Endometrial microvascular endothelial cells (primary cell): ENCODE measurements around the gene SPDYE6. TPM values are rescaled to one million over a fixed set of nuclear protein-coding genes. Genes with fewer than 3 reads are reported as not detected.
"Not testable (repeated sequence)": the region's sequence is repeated elsewhere in the genome, so short reads cannot be mapped to it uniquely, and the experiment has no call there.

Experiments
- in situ Hi-C: cut with HindIII; loops from 2 replicates; pipeline ENCODE4 v1.10.0; 2017; ENCODE audit warnings: low sequenced_read_pairs, low pct_unique_long_range_greater_than_20kb; ENCODE audit errors: inconsistent ontology term
- total RNA-seq: library from RNA; depleted of rRNA; stranded (reverse); fragments of >200 nt; gene quantifications from one replicate; pipeline ENCODE4 v1.2.3, GENCODE V29; 2015; ENCODE audit errors: inconsistent ontology term

SPDYE6 gene, protein sequence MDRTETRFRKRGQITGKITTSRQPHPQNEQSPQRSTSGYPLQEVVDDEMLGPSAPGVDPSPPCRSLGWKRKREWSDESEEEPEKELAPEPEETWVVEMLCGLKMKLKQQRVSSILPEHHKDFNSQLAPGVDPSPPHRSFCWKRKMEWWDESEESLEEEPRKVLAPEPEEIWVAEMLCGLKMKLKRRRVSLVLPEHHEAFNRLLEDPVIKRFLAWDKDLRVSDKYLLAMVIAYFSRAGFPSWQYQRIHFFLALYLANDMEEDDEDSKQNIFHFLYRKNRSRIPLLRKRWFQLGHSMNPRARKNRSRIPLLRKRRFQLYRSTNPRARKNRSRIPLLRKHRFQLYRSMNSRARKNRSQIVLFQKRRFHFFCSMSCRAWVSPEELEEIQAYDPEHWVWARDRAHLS
- total RNA-seq, result not detected

DNA sequence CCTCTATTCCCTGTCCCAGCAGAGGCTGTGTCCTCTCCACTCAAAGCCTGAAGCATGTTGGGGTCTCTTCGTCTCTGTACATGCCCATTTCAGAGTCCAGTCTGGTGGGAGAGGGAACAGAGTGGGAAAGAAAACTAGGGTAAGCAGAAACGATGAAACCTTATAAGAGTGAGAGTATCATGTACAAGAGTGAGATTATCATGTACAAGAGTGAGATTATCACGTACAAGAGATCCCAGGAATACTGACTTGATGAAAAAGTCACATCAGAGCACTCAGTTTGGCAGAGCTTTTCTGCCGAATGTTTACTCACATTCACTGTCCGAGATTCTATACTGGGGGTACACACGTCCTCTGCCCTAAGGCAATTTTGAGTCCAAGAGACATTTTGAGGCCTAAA, at the start of gene SPDYE6:
Gene SPDYE6, minus strand, starts transcription at position 101 of the 400 bp plus-strand sequence. CDS start 421 bp downstream, outside the sequence.
- in situ Hi-C loops, result not testable (repeated sequence)

DNA sequence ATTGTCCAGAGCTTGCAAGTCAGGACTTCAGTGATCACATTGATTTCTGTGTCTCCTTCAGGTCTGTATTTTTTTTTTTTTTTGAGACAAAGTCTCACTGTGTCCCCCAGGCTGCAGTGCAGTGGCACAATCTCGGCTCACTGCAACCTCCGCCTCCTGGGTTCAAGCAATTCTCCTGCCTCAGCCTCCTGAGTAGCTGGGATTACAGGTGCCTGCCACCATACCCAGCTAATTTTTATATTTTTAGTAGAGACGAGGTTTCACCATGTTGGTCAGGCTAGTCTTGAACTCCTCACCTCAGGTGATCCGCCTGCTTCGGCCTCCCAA, 48.6 kb upstream of the SPDYE6 start:
- in situ Hi-C loops, result not testable (repeated sequence)

DNA sequence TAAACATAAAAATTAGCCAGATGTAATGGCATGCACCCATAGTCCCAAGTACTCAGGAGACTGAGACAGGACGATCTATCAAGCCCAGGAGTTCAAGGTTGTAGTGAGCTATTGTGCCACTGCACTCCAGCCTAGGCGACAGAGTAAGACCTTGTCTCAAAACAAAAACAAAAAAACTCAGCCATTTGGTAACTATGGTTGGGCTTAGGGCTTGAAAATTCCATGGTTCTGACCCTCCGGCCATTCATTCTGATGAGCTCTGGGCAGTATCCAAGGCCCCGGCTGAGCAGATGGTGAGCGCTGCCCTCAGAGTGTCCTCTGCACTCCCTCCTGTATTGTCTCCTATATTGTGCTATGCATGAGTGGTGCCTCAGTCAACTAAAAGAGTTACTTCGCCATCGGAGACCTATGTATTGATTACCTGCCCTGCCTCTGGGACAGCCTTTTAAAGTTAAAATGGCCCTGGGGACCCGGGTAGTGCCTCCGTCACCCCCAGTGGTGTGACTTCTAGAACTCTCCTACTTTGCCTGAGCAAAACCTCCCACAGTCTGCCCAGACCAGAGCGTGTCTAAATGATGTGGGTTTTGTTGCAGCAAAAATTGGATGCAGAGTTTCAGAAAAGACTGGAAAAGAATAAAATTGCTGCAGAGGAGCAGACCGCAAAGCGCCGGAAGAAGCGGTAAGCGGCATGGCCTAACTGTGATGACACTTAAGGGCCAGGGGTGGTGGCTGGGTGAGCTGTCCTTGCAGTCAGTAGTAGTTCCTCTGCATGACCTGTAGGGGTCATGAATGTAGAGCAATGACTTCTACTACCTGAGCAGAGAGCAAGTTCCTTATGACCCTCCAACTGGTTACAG, 48.0 kb upstream of the SPDYE6 start:
- in situ Hi-C loops, result no loop called here

DNA sequence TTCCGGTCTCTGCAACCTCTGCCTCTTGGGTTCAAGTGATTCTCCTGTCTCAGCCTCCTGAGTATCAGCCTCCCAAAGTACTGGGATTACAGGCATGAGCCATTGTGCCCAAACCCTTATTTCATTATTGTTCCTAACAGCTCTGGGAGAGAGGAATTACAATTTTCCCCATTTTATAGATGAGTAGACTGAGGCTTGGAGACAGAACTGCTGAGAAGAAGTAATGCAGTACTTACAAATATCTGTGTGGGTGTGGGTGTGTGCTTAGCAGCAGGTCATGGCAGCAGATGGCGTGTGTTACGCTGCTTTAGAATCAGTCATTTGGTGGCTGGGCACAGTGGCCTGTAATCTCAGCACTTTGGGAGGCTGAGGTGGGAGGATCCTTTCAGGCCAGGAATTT, 47.3 kb upstream of the SPDYE6 start:
- in situ Hi-C loops, result no loop called here

DNA sequence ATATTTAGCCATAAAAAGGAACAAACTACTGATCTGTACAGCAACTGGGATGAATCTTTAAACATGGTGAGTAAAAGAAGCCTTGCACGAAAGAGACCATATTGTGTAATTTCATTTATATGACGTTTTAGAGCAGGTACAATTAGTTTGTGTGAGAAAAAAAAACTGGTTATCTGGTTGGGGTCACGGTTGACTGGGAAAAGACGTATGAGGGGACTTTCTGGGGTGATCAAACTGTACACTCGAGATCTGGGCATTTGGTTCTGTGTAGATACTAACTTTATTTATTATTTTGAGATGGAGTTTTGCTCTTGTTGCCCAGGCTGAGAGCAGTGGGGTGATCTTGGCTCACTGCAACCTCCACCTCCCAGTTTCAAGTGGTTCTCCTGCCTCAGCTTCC, 44.1 kb upstream of the SPDYE6 start:
- in situ Hi-C loops, result no loop called here

DNA sequence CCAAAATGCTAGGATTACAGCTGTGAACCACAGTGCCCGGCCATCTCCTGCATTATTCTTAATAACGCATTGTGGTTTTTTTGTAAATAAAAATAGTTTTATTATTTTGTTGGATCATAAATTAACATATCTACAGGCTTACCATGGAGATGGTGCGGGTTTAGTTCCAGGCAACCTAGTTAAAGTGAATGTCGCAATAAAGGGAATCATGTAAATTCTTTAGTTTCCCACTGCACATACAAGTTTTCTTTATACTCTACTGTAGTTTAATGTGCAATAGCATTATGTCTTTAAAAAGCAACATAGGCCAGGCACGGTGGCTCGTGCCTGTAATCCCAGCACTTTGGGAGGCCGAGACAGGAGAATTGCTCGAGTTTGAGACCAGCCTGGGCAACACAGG, 42.3 kb upstream of the SPDYE6 start:
- in situ Hi-C loops, result no loop called here

DNA sequence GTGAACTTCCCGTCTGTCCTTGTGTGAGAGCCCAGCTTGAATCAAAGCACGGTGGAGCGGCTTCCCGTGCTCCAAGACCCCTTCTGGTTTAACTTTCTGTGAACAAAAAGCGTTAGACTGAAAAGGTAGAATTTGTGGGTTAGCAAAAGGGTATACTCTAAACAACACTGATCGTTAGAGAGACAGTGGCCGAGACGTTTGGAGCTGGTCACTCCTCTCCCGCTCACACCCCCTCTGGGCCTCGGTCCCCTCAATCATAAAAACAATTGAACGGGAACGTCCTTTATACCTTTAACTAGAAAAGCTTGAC, 40.4 kb upstream of the SPDYE6 start:
- in situ Hi-C loops, result no loop called here

DNA sequence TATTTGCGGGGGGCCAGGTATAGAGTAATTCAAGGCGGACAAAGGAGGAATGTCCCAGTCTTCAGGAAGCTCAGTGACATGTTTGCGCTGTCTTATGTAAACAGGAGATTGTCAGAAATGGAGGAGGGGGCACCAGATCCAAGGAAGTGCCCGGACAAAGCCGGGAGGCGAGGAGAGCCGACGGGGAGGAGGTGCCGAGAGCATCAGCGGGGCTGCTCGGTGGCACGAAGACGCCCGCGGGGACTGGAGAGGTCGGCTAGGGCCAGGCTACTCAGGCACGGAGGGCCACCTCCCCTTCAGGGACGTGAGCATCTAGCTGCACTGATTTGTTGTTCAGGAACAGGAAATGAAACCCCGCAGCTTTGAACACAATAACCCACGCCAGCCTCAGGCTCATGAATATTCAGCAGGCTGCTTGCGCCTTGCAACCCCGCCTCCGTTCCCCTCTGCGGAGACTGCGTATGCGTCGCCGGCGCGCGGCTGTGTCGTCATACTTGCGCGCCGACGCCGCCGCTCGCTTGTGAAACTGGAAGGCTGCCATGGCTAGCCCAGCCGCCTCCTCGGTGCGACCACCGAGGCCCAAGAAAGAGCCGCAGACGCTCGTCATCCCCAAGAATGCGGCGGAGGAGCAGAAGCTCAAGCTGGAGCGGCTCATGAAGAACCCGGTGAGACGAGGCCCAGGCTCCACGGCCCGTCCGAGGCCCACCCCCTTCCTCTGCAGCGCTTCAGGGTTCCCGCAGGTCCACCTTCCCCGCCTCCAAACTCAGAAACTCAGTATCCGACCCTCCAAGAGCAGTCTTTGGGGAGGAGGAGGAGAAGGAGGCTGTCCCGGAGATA, 39.8 kb upstream of the SPDYE6 start, which contains the start of gene PRKRIP1:
Gene PRKRIP1, plus strand, starts transcription at position 491 of the 837 bp plus-strand sequence. Its CDS starts 49 bp downstream, at position 540.
- in situ Hi-C loops, result no loop called here

DNA sequence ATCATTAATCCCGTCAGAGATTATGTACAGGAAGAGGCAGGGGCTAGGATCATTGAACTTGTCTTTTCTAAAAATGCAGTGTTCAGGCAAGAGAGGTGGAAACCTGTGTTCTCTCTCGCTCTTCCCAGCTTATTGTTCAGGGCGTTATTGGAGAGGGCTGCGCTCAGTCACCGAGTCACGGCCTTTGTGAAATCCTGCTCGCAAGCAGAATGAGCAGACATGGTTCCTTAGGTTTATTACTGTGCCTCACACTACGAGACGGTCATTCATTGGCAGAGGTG, 39.3 kb upstream of the SPDYE6 start:
- in situ Hi-C loops, result no loop called here

DNA sequence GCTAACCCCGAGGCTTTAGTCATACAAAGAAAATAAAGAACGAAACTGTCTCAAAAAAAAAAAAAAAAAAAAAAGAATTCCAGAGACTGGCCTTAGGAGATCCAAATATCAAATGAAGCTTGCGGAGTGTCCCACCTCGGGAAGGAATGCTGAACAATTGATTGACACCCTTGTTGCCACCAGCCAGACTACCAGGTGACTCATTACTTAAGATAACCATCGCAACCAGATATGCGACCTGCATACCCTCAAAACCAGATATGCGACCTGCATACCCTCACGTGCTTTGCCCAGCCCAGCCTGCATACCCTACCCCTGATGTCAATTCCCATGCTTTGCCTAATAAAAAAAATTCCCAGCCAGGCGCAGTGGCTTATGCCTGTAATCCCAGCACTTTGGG, 37.2 kb upstream of the SPDYE6 start:
- in situ Hi-C loops, result no loop called here

DNA sequence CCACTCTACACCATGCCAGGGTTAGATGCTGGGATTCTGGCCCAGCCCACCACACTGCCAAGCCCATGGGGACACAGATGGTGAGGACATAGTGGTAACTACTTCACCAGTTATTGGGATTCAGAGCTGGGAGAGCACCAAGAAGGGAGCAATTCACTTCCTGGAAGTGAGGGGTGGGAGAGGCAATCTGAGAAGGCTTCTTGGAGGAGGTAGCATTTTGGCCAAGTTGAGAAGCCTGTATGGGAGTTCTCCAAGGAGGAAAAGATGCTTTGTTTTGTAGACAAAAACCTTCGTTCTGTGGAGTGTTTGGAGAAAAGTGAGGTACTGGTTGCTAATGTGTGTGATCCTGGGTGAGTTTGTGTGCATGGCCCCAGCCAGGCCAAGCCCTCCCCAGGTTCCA, 36.1 kb upstream of the SPDYE6 start:
- in situ Hi-C loops, result no loop called here

DNA sequence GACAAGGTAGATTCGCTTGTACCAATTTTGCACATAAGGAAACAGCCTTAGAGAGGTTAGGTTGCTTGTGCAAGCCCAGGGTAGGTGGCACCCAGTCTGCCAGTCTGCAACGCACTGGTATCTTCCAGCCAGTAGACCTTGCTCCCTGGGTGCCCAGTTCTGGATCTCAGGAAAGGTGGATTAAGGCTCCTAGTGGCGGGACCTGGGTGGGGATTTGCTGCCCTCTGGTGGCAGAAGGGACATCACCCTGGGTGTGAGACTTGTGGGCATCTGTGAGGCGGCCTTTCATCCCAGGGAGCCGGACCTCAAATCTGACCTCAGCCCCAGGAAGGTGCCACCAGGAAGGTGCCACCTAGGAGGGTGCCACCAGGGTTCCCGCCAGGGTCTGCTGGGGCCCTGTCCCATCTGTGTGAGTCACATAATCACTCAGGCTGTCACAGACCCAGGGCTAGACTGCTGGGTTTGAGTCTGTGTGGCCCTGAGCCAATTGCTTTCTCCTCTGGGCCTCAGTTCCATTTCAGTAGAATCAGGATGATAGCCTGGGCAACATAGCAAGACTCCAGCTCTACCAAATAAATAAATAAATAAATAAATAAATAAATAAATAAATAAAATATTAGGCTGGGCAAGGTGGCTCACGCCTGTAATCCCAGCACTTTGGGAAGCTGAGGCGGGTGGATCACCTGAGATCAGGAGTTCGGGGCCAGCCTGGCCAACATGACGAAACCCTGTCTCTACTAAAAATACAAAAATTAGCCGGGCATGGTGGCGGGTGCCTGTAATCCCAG, 34.6 kb upstream of the SPDYE6 start:
- in situ Hi-C loops, result no loop called here

DNA sequence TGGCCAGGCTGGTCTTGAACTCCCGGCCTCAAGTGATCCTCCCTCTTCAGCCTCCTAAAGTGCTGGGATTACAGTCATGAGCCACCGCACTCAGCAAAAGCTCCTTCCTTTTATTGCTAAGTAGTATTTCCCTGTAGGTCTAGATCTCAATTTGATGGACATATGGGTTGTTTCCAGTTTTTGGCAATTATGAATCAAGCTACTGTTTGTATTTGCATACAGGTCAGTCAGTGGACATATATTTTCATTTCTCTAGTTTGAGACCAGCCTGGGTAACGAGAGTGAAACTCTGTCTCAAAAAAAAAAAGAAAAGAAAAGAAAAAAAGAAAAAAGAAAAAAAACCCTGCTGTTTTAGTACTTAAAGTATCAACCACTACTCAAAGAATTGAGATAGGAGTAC, 33.6 kb upstream of the SPDYE6 start:
- in situ Hi-C loops, result no loop called here

DNA sequence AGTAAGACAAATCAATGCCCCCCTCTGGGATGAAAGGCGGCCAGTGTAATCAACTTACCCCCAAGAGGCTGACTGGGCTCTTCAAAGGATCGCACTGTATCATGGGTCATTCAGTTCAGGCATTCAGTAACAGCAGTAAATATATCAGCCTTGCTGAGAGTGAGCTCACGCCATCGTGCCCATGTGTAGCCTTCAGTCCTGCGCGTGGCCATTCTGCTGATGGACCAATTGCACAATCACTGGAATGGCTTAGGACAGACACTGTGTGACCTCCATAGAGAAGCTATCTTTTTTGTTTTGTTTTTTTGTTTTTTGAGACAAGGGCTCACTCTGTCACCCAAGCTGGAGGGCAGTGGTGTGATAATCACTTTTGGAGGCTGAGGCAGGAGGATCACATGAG, 30.8 kb upstream of the SPDYE6 start:
- in situ Hi-C loops, result no loop called here

DNA sequence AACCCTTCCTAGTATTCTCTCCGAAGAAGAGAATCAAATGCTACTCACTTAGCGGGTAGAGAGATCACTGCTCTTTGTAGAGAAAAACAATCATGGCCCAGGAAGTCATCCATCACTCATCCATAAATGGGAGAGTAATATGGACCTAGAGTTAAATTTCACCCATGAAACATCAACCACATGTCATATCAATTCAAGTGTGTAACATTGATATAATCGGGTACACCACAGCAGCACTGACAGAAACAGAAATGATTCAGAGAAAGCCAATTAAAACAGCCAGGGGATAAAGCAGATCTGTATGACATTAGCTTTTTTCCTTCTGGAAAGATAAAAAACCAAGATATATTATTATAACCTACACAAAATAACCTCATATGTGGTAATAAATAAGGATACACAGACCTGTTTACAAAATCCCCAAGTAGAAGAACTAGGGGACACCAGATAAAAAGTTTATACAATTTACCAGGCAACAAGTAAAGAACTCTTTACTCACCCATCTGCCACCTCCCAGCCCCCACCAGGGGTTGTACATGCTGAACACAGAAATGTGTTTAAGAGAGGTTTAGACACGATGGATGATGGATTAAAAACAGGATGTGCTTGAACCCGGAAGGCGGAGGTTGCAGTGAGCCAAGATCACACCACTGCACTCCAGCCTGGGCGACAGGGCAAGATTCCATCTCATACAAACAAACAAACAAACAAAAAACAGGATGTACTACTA, 25.6 kb upstream of the SPDYE6 start:
- in situ Hi-C loops, result not testable (repeated sequence)

DNA sequence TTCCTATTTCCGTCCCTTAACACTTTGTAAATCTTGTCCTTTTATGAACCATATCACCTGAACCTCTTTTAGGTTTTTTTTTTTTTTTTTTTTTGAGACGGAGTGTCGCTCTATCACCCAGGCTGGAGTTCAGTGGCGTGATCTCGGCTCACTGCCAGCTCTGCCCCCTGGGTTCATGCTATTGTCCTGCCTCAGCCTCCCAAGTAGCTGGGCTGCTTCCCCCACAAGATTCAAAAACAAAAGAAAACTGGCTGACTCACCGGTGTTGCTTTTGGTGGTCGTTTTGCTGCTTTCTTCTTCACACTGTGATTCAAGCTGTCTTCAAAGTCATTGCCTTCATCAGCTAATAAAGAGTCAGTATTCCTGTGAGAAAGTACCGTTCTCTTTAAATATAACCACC, 24.6 kb upstream of the SPDYE6 start:
- in situ Hi-C loops, result not testable (repeated sequence)

DNA sequence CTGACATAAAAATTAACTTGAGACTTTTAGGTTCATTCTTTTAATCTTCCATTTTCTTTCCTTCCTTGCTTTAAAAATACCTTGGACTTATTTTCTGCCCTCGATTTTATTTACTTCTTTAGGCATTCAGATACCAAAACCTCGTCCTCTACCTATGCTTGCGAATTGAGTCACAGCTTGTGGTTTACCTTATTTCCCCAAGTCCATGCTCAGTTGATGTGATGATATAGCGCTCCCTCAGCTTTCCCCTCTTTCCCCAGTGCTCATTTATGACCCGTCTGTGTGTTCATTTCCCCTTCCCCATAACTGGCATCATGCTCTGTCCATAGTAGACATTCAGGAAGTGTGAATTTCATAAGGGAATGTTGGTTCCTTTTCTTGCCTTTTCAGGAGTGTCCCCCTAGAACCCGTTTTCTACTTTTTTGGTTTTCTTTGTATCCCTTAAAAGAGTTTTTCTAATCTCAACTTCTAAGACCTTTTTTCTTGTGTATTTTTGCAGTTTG, 20.8 kb upstream of the SPDYE6 start:
- in situ Hi-C loops, result no loop called here

DNA sequence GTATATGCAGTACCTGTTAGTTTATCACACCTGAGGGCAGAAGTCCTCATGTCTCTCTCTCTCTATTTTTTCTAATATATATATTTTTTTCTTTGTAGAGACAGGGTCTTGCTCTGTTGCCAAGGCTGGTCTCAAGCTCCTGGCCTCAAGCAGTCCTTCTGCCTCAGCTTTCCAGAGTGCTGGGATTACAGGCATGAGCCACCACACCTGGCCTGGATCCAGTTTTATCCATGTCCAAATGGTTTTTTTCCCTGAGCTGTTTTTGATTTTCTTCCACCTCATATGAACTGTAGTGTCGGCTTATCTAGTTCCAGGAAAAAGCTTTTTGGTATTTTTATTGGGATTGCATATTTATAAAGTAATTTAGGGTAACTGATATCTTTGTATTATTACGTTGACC, 16.6 kb upstream of the SPDYE6 start:
- in situ Hi-C loops, result not testable (repeated sequence)
